Measurements from ENCODE around the gene TMEM175. TPM values are rescaled to one million over a fixed set of nuclear protein-coding genes. Genes with fewer than 3 reads are reported as not detected.

Gene TMEM175
- total and polyA plus RNA-seq, 2 of the 13 experiments (the other 11 are each of a cell fraction or from before 2014, with no cell fraction given): 5.1 to 9.9 TPM

Other genes starting within 250 kb of the TMEM175 start
- 0.07 TPM in 1 of 2 replicates, not detected in the other for gene SLC49A3, start 243.3 kb upstream of the TMEM175 start, total RNA-seq (2016; rRNA removed; fragmentation: Illumina TruSeq; extraction: Trizol)
- 0.17 and 0.22 TPM in 2 replicates for gene SLC49A3, start 243.3 kb upstream of the TMEM175 start, polyA plus RNA-seq (2011; rRNA removed)
- gene PCGF3, start 226.6 kb upstream of the TMEM175 start, total RNA-seq (2016; rRNA removed; fragmentation: Illumina TruSeq; extraction: Trizol): 24.2 and 28.6 TPM in 2 replicates
- gene PCGF3, start 226.6 kb upstream of the TMEM175 start, polyA plus RNA-seq (2011; rRNA removed): 66.2 and 80.8 TPM in 2 replicates
- 0.18 and 0.36 TPM in 2 replicates for gene CPLX1, start 106.3 kb upstream of the TMEM175 start, total RNA-seq (2016; rRNA removed; fragmentation: Illumina TruSeq; extraction: Trizol)
- 0.18 and 0.57 TPM in 2 replicates for gene CPLX1, start 106.3 kb upstream of the TMEM175 start, polyA plus RNA-seq (2011; rRNA removed)
- 28.0 and 44.3 TPM in 2 replicates for gene GAK, start 144 bp upstream of the TMEM175 start, total RNA-seq (2016; rRNA removed; fragmentation: Illumina TruSeq; extraction: Trizol)
- gene GAK, start 144 bp upstream of the TMEM175 start, polyA plus RNA-seq (2011; rRNA removed): 17.5 and 22.2 TPM in 2 replicates
- 3.2 and 7.2 TPM in 2 replicates for gene DGKQ, start 41.1 kb downstream of the TMEM175 start, total RNA-seq (2016; rRNA removed; fragmentation: Illumina TruSeq; extraction: Trizol)
- gene DGKQ, start 41.1 kb downstream of the TMEM175 start, polyA plus RNA-seq (2011; rRNA removed): 4.5 and 6.1 TPM in 2 replicates
- gene IDUA, start 54.6 kb downstream of the TMEM175 start, total RNA-seq (2016; rRNA removed; fragmentation: Illumina TruSeq; extraction: Trizol): 0.32 and 1.0 TPM in 2 replicates
- 0.77 and 1.5 TPM in 2 replicates for gene IDUA, start 54.6 kb downstream of the TMEM175 start, polyA plus RNA-seq (2011; rRNA removed)
- gene SLC26A1, start 60.9 kb downstream of the TMEM175 start, total RNA-seq (2016; rRNA removed; fragmentation: Illumina TruSeq; extraction: Trizol): 7.2 and 22.9 TPM in 2 replicates
- gene SLC26A1, start 60.9 kb downstream of the TMEM175 start, polyA plus RNA-seq (2011; rRNA removed): 5.4 and 8.4 TPM in 2 replicates
- 12.3 and 19.1 TPM in 2 replicates for gene FGFRL1, start 79.2 kb downstream of the TMEM175 start, total RNA-seq (2016; rRNA removed; fragmentation: Illumina TruSeq; extraction: Trizol)
- 30.6 and 35.5 TPM in 2 replicates for gene FGFRL1, start 79.2 kb downstream of the TMEM175 start, polyA plus RNA-seq (2011; rRNA removed)
- gene RNF212, start 181.1 kb downstream of the TMEM175 start, total RNA-seq (2016; rRNA removed; fragmentation: Illumina TruSeq; extraction: Trizol): not detected in 2 replicates
- gene RNF212, start 181.1 kb downstream of the TMEM175 start, polyA plus RNA-seq (2011; rRNA removed): not detected in 2 replicates
- 12.5 and 17.4 TPM in 2 replicates for gene SPON2, start 240.1 kb downstream of the TMEM175 start, total RNA-seq (2016; rRNA removed; fragmentation: Illumina TruSeq; extraction: Trizol)
- gene SPON2, start 240.1 kb downstream of the TMEM175 start, polyA plus RNA-seq (2011; rRNA removed): 55.2 and 80.8 TPM in 2 replicates

Data from HepG2 (cell line).